Activated CD8-positive, alpha-beta memory T cell treated with anti-CD3 and anti-CD28 coated beads for 36 hours (primary cell): ENCODE data around the gene SKAP2. TPM values are rescaled to one million over a fixed set of nuclear protein-coding genes. Genes with fewer than 3 reads are reported as not detected.

Source experiments
- CTCF ChIA-PET: fragments of 350-600 bp; sonication (Branson Sonifier 250); formaldehyde crosslinking; loops from one replicate; lab custom pipeline; 2021; ENCODE audit warnings: antibody characterized with exemption; lab: Charles Lee
- POLR2A ChIA-PET: fragments of 350-600 bp; sonication (Branson Sonifier 250); formaldehyde crosslinking; loops from one replicate; lab custom pipeline; 2021; ENCODE audit warnings: antibody characterized with exemption; lab: Charles Lee
- total RNA-seq, 2 experiments: library from RNA; stranded (reverse); gene quantifications; one replicate each; pipeline ENCODE4 v1.2.3, GENCODE V29; 2021

Gene SKAP2
- total RNA-seq, 2 experiments from 2014 or later = 14.0 to 15.3 TPM

DNA sequence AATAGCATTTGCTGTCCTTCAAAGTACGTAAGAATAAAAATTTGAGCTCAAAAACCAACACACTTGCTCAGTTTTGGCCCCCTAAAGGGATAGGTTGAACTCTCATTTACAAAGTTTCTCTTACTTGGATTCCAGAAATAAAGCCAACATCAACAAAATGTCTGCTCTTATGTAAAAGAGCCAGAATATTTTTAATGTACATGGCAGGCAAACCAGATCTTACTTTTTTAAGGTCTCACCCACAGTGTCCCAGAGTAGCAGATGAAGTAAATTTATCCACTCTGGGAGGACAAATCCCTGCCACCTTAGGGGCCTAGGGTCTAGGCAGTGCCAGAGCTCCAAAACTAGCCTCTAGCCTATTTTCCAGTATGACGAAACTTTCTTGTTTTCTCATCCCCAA lies 159.6 kb downstream of the SKAP2 start:
- CTCF ChIA-PET = no interaction called here
- POLR2A ChIA-PET = no interaction called here

DNA sequence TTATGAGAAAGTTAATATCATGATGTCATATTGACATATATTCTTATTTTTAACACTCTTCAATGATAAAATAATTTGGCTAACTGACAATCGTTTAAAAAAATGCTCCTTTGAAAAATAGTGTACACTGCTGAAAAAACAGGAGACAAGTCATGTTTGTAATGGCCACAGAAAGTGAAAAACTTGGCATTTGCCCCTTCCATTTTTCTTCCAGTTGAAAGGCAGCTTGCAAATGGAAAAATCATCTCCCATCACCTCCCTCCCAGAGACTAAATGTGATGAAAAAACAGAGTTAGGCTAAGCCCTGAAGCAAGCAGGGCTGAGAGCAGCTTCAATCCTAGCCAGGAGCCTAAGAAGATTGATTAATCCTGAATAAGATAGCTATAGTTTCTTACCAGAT lies 160.4 kb downstream of the SKAP2 start:
- ChIA-PET POLR2A (no interaction called here), CTCF (no interaction called here)

DNA sequence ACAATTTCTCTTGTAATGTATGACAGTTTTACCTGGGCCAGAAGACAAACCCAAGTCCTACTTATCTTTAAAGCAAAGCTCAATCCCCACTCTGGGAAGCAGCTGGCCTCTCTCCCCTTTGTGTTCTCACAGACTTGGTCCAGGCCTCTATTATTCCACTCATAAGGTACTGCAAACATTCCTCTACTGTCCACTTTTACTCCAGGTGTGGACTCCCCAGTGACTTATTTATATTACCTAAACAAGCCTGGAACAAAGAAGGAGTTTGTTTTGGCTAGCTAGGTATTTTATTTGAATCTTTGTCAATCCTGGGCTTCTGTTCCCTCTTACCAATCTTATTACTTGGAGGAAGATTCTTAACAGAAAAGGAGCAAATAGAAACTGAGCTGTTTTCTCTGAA lies 163.5 kb downstream of the SKAP2 start:
- ChIA-PET POLR2A (no interaction called here), CTCF (no interaction called here)

DNA sequence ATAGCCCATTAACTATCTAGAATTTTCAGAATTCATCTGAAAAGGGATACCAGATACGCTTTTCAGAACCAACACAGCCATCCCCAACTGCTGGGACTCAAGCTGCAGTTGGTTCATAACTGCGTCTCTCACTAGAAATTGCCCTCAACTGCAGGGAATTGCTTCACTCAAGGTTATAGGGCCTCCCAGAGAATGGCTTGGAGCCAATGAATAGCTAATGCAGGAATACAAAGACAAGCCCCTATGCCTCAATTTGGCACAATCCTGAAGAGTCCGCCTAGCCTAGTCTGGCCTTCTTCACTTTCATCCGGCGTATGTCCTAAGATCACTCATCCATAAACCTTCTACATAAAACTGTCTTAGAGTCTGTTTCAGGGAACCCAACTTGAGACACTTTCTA lies 164.0 kb downstream of the SKAP2 start:
- POLR2A ChIA-PET = no interaction called here
- CTCF ChIA-PET = no interaction called here

DNA sequence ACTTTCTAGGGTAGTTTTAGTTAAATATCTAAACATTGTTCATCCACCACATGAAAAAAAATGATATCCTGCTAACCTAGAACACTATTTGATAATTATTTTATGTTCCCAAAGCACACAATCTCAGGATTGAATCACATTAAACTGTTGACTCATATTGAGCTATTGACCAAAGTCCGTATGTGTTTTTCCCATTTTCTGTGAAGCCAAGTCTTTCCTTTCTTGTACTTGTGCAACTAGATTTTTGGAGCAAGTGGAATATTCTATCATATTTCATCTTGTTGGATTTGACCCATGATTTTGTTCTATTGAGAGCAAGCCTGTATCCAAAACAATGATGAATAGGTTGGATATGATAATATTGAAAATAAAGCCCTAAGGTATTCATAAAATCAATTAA lies 164.6 kb downstream of the SKAP2 start:
- POLR2A ChIA-PET = no interaction called here
- CTCF ChIA-PET = no interaction called here

DNA sequence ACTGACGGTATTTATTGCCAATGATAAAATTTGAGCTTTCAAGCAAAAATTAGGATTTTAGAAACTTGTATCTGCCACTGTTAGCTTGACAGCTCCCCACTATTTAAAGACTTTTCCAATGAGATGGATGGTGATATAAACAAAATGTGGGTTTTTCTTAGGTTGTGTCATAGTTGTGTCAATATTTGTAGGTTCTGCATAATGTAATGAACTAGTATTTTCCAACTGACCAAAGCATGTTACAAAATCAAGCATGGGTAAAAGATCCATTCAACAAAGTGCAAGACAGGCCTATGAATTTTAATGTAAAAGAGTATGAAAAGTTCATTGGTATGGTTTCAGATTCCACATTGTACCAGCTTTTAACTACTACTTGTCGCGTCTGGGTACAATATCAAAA lies 165.6 kb downstream of the SKAP2 start:
- POLR2A ChIA-PET = no interaction called here
- CTCF ChIA-PET = interaction anchor here (0.9 to 1.5 kb wide), 2 partner anchors 452 to 462 kb away, joined by 3 read pairs; no protein-coding TSS in a partner anchor

DNA sequence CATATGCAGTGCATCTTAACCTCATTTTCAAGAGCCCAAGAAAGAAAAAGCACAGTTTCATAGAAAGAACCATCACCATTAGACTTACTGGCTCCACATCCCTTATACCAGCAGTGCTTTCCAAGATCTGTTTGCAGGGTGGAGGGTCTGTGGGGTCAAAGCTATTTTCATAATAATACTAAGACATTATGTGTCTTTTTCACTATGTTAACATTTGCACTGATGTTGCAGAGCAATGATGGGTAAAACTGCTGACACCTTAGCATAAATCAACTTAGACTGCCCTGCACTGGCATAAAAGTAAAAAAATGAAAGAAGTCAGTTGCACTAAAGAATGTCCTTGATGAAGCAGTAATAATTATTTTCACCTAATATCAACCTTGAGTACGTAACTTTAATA lies 166.2 kb downstream of the SKAP2 start:
- POLR2A ChIA-PET = no interaction called here
- CTCF ChIA-PET = interaction anchor here (0.9 to 1.5 kb wide), 3 partner anchors 11 to 463 kb away, joined by 3 read pairs; no protein-coding TSS in a partner anchor

DNA sequence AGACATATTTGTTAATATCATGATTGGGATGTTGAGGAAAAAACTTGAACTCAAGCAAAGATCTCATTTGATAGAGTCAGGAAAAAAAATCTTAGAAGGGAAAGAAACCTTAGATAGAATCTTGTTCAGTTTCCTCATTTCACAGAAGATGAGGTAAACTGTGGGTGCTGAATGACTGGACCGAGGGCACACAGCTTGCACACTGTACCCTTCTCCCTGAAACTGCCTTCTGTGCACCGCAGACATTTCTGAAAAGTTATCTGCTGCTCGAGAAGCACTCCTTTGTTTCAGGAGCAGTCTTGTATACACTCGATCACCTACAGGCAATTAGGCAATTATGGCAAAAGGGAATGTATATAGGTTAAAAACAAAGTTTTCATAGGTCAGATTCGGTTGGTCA lies 167.4 kb downstream of the SKAP2 start:
- POLR2A ChIA-PET = no interaction called here
- CTCF ChIA-PET = no interaction called here

DNA sequence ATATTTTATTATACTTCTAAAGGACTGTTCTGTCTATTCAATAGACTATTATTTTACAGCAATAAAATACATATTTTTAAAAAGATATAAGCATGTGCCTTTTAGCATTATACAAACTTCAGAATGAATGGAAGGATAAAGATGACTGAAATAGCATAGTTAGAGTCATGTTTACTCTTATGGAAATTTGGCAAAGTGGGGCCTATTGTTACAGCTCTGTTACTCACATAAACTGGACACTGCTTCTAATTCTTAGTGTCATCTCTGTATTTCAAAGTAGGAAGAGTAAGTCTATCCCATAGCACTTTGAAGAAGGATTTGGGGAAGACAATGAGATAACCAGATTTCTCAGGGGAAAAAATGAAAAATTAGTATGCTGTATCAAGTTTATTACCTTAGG lies 168.2 kb downstream of the SKAP2 start:
- POLR2A ChIA-PET = no interaction called here
- CTCF ChIA-PET = no interaction called here

DNA sequence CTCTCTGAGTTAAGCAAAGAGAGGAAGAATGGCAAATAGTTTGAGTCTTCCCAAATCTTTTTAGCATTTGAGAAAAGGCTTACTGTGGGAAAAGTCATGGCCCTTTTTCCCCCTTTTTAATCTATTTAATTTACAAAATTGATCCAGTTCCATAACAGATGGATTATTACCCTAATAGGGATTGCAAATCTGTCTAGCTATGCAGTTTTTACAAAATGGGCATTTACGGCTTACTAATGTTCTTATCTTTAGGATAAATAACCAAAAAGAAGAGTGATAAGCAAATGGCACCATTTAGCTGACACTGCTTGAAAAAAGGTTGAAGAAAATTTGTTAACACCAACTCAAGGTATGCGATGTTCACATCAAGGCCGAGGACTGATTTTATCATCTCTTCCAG lies 169.7 kb downstream of the SKAP2 start:
- POLR2A ChIA-PET = interaction anchor here (0.6 kb wide), 1 partner anchor 14 kb away, joined by 3 read pairs; no protein-coding TSS in a partner anchor

DNA sequence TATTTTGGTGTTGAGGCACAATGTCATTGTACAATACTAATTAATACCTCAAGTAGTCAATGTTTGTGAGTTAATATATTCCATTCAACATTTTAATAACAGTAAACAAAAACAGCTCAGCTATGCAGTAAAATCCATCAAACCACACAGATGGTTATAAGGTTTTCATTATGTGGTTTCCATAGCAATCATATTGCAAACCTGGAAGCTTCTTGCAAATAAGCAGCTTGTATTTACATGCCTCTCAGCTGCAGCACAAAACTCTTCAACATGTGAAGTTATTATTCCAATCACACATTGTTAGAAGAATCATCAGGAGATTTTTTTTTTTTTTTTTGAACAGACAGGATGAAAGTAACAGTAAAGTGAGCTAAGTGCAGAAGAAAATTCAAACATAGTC lies 170.2 kb downstream of the SKAP2 start:
- ChIA-PET POLR2A (interaction anchor here (0.6 kb wide), 1 partner anchor 15 kb away, joined by 3 read pairs; no protein-coding TSS in a partner anchor), CTCF (no interaction called here)

More for the DNA sequence above, 169.7 kb downstream of the SKAP2 start:
- CTCF ChIA-PET = no interaction called here

DNA sequence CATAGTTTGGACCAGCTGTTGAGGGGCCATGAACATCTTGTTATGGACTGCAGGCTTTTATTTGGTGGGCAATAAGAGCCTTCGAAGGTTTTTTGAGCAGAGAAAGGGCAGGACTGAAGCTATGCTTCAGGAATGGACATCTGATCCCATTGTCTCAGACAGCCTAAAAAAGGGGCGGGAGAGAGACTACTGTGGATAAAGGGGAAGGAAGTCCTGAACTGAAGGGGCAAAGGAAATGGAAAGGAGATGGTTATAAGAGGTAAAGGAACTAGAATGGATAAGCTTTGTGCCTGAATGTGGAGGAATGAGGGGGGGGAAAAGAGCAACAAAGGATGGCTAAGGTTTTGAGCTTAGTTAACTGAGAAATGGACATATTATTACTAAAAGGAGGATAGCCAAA lies 172.5 kb downstream of the SKAP2 start:
- POLR2A ChIA-PET = no interaction called here
- CTCF ChIA-PET = no interaction called here

DNA sequence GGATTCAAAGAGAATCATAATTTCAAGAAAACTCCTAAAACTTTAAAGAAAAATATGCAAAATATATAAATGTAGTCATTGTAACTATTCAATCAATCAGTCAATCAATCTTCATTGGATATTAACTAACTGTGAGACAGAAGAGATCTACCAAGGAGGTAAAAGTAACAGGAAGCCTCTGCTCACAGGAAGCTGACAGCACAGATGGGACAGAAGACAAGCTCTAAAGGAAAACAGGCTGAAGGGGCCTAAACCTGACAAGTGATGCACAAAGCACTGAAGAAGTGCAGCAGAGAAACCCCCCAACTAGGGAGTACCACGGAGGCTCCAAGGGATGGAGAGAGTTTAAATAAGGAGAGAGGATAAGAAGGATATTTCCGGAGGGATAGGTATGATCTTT lies 173.0 kb downstream of the SKAP2 start:
- POLR2A ChIA-PET = no interaction called here

DNA sequence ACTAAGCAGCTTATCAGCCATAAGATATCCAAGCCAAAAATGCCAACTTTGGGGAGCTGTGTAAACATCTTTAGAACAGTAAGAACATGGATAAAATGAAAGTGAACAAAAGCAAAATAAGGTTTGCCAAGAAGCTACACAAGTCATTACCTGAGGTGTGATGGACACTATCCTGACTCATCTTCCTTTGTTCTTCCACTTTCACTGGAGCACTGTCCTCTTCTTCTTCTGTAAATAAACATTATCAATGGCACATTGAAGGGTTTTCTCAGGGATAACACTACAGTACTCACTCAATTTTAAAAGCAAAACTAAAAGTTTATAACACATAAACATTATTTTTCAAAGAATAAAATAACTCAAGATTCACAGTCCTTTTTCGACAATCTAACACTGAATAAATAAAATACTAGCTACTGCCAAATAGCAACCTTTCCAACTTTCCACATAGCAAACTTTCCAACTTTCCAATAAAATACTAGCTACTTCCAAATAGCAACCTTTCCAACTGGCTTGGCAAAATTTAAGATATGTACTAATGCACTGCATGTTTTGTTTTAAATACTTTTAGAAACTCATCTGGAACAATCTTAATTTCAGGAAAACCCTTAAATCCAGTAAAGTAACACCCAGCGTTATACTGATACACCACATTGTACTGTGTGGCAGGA lies 174.1 kb downstream of the SKAP2 start:
- POLR2A ChIA-PET = no interaction called here
- CTCF ChIA-PET = interaction anchor here (1.2 kb wide), 1 partner anchor 471 kb away, joined by 3 read pairs; no protein-coding TSS in a partner anchor

More for the DNA sequence above, 173.0 kb downstream of the SKAP2 start:
- CTCF ChIA-PET = no interaction called here

DNA sequence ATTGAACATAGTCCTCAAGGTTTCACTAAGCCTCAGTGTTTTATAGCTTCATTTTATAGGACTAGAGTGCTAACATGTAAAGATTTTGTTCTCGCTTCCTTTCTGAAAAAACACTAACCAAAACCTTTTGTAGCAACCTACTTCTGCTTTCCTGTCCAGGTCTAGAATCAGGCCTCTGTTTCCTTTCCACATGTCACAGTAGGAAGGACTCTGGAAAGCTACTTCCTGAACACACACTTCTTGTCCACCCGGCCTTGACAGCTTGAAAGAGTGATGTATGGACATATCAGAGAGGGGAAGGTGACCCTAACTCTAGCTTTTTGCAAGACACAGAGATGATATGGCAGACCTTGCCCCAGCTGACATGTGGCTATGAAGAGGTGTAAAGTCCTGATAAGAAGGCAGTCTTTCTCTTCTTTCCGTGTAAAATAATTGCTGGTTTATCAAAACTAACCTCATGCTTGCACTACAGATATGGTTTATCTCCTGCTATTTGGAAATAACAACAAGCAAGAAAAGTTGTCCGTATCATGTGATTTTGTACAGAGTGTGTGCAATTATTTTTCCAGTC lies 175.4 kb downstream of the SKAP2 start:
- POLR2A ChIA-PET = no interaction called here

DNA sequence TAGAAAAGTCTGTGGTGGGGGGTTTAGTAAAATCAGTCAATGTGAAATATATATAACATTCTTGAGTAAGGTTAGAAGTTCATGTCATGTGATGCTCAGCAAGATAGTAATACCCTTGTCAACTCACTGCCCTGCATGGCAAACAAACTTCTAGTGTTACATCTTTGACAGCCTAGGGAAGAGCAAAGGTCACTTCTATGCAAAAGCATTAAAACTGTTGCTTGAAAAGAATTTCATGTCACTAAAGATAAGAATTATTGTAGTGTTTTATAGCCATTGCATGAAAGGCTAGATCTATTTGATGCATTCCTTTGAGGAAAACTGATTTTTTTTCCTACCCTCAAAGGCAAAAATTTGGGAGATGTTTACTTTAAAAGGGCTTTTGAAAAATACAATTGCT lies 176.0 kb downstream of the SKAP2 start:
- ChIA-PET POLR2A (no interaction called here), CTCF (no interaction called here)

More for the DNA sequence above, 175.4 kb downstream of the SKAP2 start:
- CTCF ChIA-PET = no interaction called here

DNA sequence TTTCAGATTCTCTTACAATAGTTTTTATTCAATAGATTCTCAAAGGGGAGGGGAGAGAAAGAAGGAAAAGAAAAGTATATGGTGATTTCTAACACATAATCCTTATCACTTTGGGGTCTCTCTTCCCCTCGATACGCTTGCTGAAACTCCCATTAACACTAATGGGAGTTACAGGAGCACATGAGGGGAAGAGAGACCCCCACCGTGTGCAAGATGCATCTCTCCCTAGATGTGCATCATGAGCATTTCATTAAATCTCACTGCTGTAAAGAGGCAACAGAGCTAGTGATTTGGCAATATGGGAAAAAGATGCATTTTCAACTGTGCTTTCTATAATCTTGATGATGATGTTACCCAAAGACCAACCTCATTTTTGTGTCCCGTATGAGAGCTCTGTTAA lies 177.4 kb downstream of the SKAP2 start:
- ChIA-PET CTCF (interaction anchor here (0.8 to 1.8 kb wide), 4 partner anchors 11 to 474 kb away, joined by 3 to 6 read pairs (median 4); no protein-coding TSS in a partner anchor), POLR2A (no interaction called here)

DNA sequence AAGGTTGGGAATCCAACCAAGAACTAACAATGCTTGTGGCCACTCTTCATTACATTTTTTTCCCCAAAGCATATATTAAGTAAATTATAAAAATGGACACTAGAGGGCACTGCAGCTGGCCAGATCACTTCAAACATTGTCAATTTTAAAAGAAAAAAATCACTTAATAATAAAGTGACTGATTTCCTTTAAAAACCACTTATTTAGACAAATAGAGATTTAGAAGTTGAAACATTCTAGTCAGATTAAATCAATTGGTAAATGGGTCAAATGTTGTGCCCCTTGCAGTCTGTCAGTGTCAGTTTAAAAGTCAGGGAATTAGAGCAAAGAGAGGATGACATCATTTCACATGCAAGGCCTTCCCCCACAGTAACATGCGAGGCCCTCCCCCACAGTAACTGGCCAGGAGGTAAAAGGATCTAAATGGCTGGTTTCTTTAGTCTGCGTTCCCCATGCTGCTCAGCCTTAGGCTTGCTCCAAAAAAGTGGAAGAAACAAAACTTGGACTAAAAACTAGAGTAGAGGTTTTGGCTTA lies 177.9 kb downstream of the SKAP2 start:
- ChIA-PET CTCF (interaction anchor here (1.2 to 1.8 kb wide), 3 partner anchors 11 to 474 kb away, joined by 3 to 6 read pairs (median 5); no protein-coding TSS in a partner anchor), POLR2A (no interaction called here)

DNA sequence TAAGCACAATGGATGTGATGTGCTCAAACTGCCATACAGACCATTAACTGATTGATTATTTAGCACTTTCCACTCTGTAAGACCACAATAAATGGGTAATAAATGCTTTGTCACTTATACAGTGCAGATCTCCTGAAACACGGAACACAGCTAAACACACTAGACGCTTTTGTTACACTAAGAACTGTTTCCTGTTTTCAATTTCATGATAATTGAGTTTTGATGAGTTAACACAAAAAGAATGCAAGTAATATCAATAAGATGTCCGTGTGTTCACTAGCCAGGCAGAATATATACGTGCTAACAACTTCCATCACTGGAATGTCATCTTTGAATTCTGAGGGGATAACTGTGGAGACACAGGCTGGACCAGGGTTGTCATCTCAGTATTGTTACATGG lies 178.8 kb downstream of the SKAP2 start:
- ChIA-PET POLR2A (no interaction called here), CTCF (no interaction called here)

DNA sequence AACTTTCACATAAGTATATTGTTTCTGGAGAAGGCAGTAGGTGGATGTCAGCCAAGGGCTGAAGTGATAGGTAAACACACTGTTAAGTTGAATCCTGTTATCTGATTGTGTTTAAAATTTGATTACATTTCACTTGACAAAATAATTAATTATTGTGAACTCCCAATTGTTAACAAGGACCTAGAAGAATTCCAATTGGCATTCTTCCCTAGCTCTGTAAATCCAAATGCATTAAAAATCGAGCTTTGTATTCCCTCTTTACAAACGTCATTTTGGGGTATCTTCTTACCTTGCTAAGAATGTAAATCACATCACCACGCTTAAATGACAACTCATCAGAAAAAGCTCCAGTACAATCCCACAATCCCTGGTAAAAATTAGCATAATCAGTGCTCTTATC lies 179.9 kb downstream of the SKAP2 start:
- CTCF ChIA-PET = no interaction called here
- POLR2A ChIA-PET = no interaction called here

DNA sequence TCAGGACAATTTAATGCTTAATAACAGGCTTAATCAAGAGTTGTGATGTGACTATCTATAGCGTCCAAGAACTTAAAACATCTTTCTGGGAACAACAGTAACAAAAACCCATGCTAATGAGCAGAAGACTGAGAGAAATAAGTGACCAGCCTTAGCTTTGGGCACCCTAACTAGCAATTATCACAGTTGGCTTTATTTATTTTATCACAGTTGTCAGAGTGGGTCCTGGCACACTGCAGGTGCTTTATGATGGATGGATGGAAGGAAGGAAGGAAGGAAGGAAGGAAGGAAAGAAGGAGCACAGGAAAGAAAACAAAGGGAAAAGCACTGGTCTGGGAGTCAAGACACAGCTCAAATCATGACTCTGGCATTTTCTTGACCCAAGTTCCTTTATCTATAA lies 181.1 kb downstream of the SKAP2 start:
- CTCF ChIA-PET = interaction anchor here (0.5 to 5.9 kb wide), 6 partner anchors 9 to 525 kb away, joined by 3 to 23 read pairs (median 4); no protein-coding TSS in a partner anchor
- POLR2A ChIA-PET = no interaction called here
